ENCODE measurements around the gene KRT83.

DNA sequence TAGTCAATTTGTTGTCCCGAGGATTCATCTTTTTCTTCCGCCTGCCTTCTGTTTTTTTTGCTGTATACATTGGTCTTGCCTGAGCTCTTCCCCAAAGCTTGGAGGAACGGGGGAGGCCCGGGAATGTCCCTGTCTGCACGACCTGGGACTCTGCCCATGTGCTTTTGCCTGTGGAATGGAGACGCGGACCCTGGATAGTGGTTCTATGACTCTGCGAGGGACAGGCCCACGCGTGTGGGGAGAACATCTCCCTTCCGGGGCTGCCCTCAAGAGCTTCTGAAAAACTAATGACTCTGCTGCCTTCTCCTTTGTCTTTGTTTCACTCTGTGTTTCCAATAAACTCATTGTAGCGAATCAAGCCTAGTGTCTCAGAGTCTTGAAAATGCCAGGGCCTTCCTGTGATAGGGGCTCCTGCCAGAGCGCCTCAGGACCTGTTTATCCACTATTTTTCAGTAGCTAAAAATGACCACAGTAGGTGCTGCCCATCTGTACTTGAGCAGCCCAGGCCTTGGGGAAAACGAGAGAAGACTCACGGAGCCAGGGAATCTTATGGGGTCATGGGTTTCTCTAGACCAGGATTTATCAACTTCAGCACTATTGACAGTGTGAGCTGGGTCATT is 12.3 kb downstream of the KRT83 start:
- TF ChIP-seq, protein P1, sequence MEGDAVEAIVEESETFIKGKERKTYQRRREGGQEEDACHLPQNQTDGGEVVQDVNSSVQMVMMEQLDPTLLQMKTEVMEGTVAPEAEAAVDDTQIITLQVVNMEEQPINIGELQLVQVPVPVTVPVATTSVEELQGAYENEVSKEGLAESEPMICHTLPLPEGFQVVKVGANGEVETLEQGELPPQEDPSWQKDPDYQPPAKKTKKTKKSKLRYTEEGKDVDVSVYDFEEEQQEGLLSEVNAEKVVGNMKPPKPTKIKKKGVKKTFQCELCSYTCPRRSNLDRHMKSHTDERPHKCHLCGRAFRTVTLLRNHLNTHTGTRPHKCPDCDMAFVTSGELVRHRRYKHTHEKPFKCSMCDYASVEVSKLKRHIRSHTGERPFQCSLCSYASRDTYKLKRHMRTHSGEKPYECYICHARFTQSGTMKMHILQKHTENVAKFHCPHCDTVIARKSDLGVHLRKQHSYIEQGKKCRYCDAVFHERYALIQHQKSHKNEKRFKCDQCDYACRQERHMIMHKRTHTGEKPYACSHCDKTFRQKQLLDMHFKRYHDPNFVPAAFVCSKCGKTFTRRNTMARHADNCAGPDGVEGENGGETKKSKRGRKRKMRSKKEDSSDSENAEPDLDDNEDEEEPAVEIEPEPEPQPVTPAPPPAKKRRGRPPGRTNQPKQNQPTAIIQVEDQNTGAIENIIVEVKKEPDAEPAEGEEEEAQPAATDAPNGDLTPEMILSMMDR (IDR thresholded peaks at IDR 0.05), result no peak
- TF ChIP-seq POLR2A (IDR thresholded peaks at IDR 0.05), result no peak
